ENCODE measurements around the gene ZNF467.

The ZNF467 gene

GRCh38 chr7:149806726-149807125, 33.3 kb upstream of the ZNF467 start:
- no peak for DNase-seq (ENCODE audit: low spot score)

GRCh38 chr7:149804106-149804505, 30.7 kb upstream of the ZNF467 start:
- no peak for DNase-seq (ENCODE audit: low spot score)

GRCh38 chr7:149803551-149804074, 30.2 kb upstream of the ZNF467 start:
- no peak for DNase-seq (ENCODE audit: low spot score)

- no peak for DNase-seq (ENCODE audit: low spot score)
Measured at GRCh38 chr7:149802966-149803365, 29.6 kb upstream of the ZNF467 start.

- no peak for DNase-seq (ENCODE audit: low spot score)
Measured at GRCh38 chr7:149801816-149802215, 28.4 kb upstream of the ZNF467 start.

GRCh38 chr7:149801002-149801566, 27.7 kb upstream of the ZNF467 start:
- no peak for DNase-seq (ENCODE audit: low spot score)

GRCh38 chr7:149800169-149800555, 26.8 kb upstream of the ZNF467 start:
- no peak for DNase-seq (ENCODE audit: low spot score)

GRCh38 chr7:149799397-149800168, 26.2 kb upstream of the ZNF467 start:
- peak; percentile 57 for DNase-seq (ENCODE audit: low spot score)

- DNase-seq (ENCODE audit: low spot score): no peak
Measured at GRCh38 chr7:149797771-149798170, 24.4 kb upstream of the ZNF467 start.

- no peak for DNase-seq (ENCODE audit: low spot score)
Measured at GRCh38 chr7:149796287-149796860, 23.0 kb upstream of the ZNF467 start.

- DNase-seq (ENCODE audit: low spot score): no peak
Measured at GRCh38 chr7:149795126-149795525, 21.7 kb upstream of the ZNF467 start.

- no peak for DNase-seq (ENCODE audit: low spot score)
Measured at GRCh38 chr7:149794661-149795060, 21.3 kb upstream of the ZNF467 start.

GRCh38 chr7:149793261-149793660, 19.9 kb upstream of the ZNF467 start:
- no peak for DNase-seq (ENCODE audit: low spot score)

- no peak for DNase-seq (ENCODE audit: low spot score)
Measured at GRCh38 chr7:149792220-149792595, 18.8 kb upstream of the ZNF467 start.

- DNase-seq (ENCODE audit: low spot score): no peak
Measured at GRCh38 chr7:149791411-149792219, 18.2 kb upstream of the ZNF467 start.

- no peak for DNase-seq (ENCODE audit: low spot score)
Measured at GRCh38 chr7:149790754-149791360, 17.5 kb upstream of the ZNF467 start.

- no peak for DNase-seq (ENCODE audit: low spot score)
Measured at GRCh38 chr7:149790146-149790548, 16.8 kb upstream of the ZNF467 start.

GRCh38 chr7:149789101-149789500, 15.7 kb upstream of the ZNF467 start:
- no peak for DNase-seq (ENCODE audit: low spot score)

GRCh38 chr7:149788300-149788851, 15.0 kb upstream of the ZNF467 start:
- no peak for DNase-seq (ENCODE audit: low spot score)

GRCh38 chr7:149787428-149788299, 14.3 kb upstream of the ZNF467 start:
- no peak for DNase-seq (ENCODE audit: low spot score)

- no peak for DNase-seq (ENCODE audit: low spot score)
Measured at GRCh38 chr7:149785983-149786382, 12.6 kb upstream of the ZNF467 start.
